ENCODE measurements around the gene DSG2.

- TF ChIP-seq CTCF (IDR thresholded peaks at IDR 0.05; ENCODE audit: poor library complexity) = no peak
- TF ChIP-seq EZH2 (IDR thresholded peaks at IDR 0.05; ENCODE audit: borderline replicate concordance) = no peak
- no peak for TF ChIP-seq EZH2phosphoT487 (IDR thresholded peaks at IDR 0.05; ENCODE audit: low read depth, severe bottlenecking, unreplicated experiment)
Observed at GRCh38 chr18:31493171-31493570, 4.8 kb upstream of the DSG2 start.
